Measurements from ENCODE around the gene IPPK.
"Not testable (repeated sequence)": the region's sequence is repeated elsewhere in the genome, so short reads cannot be mapped to it uniquely, and the experiment has no call there.

IPPK gene

GRCh38 chr9:92598382-92598781, 71.5 kb downstream of the IPPK start:
- TF ChIP-seq EZH2phosphoT487 (IDR thresholded peaks at IDR 0.05; ENCODE audit: borderline replicate concordance, low read length) (no peak), CTCF (IDR thresholded peaks at IDR 0.05; ENCODE audit: low read depth, low read length, poor library complexity, severe bottlenecking) (no peak)
- Histone ChIP-seq H3K36me3 (ENCODE audit: control insufficient read depth, low read length) (no peaks in the 10 kb centered on the region), H3K4me1 (ENCODE audit: control insufficient read depth, low read length) (no peaks in the 10 kb centered on the region), H4K20me1 (ENCODE audit: control insufficient read depth, insufficient read depth, low read depth, low read length) (no peaks in the 10 kb centered on the region), H3K9me2 (replicated peaks; ENCODE audit: control insufficient read depth, low read length) (no peaks in the 10 kb centered on the region), H3K4me3 (ENCODE audit: low read length) (no peak overlapping the region), H3K27me3 (ENCODE audit: control insufficient read depth, low read length) (no peaks in the 10 kb centered on the region), H3K27ac (ENCODE audit: low read depth, low read length) (no peak overlapping the region), H3K9me3 (ENCODE audit: control insufficient read depth, insufficient read depth, low read length) (no peaks in the 10 kb centered on the region), H3K4me2 (ENCODE audit: low read length) (no peak overlapping the region), H3F3A (ENCODE audit: control insufficient read depth, insufficient read depth) (no peaks in the 10 kb centered on the region), H3K79me2 (ENCODE audit: control insufficient read depth, low read length) (no peaks in the 10 kb centered on the region)

- no peaks in the 10 kb centered on the region for H3K9me2 ChIP-seq (replicated peaks; ENCODE audit: control insufficient read depth, low read length)
- TF ChIP-seq CTCF (IDR thresholded peaks at IDR 0.05; ENCODE audit: low read depth, low read length, poor library complexity, severe bottlenecking) (no peak), EZH2phosphoT487 (IDR thresholded peaks at IDR 0.05; ENCODE audit: borderline replicate concordance, low read length) (no peak)
- H3K27me3 ChIP-seq (ENCODE audit: control insufficient read depth, low read length) = no peaks in the 10 kb centered on the region
- no peak overlapping the region for H3K27ac ChIP-seq (ENCODE audit: low read depth, low read length)
- H3K79me2 ChIP-seq (ENCODE audit: control insufficient read depth, low read length) = no peaks in the 10 kb centered on the region
- H3K4me2 ChIP-seq (ENCODE audit: low read length) = no peak overlapping the region
- H3K9me3 ChIP-seq (ENCODE audit: control insufficient read depth, insufficient read depth, low read length) = no peaks in the 10 kb centered on the region
- no peaks in the 10 kb centered on the region for H3K4me1 ChIP-seq (ENCODE audit: control insufficient read depth, low read length)
- H4K20me1 ChIP-seq (ENCODE audit: control insufficient read depth, insufficient read depth, low read depth, low read length) = no peaks in the 10 kb centered on the region
- H3K36me3 ChIP-seq (ENCODE audit: control insufficient read depth, low read length) = no peaks in the 10 kb centered on the region
- no peaks in the 10 kb centered on the region for H3F3A ChIP-seq (ENCODE audit: control insufficient read depth, insufficient read depth)
- no peak overlapping the region for H3K4me3 ChIP-seq (ENCODE audit: low read length)
Observed at GRCh38 chr9:92595930-92596329, 74.0 kb downstream of the IPPK start.

- H3K4me1 ChIP-seq (ENCODE audit: control insufficient read depth, low read length); H3K36me3 ChIP-seq (ENCODE audit: control insufficient read depth, low read length): not testable (repeated sequence)
Observed at GRCh38 chr9:92595075-92595474, 74.9 kb downstream of the IPPK start.

GRCh38 chr9:92592946-92593861, 76.7 kb downstream of the IPPK start:
- Histone ChIP-seq H3K4me3 (ENCODE audit: low read length) (no peak overlapping the region), H4K20me1 (ENCODE audit: control insufficient read depth, insufficient read depth, low read depth, low read length) (no peaks in the 10 kb centered on the region), H3K27me3 (ENCODE audit: control insufficient read depth, low read length) (no peaks in the 10 kb centered on the region), H3K9me2 (replicated peaks; ENCODE audit: control insufficient read depth, low read length) (no peaks in the 10 kb centered on the region), H3K27ac (ENCODE audit: low read depth, low read length) (no peak overlapping the region), H3F3A (ENCODE audit: control insufficient read depth, insufficient read depth) (no peaks in the 10 kb centered on the region), H3K4me1 (ENCODE audit: control insufficient read depth, low read length) (no peaks in the 10 kb centered on the region), H3K36me3 (ENCODE audit: control insufficient read depth, low read length) (no peaks in the 10 kb centered on the region), H3K4me2 (ENCODE audit: low read length) (no peak overlapping the region), H3K79me2 (ENCODE audit: control insufficient read depth, low read length) (no peaks in the 10 kb centered on the region), H3K9me3 (ENCODE audit: control insufficient read depth, insufficient read depth, low read length) (no peaks in the 10 kb centered on the region)
- TF ChIP-seq EZH2phosphoT487 (IDR thresholded peaks at IDR 0.05; ENCODE audit: borderline replicate concordance, low read length) = no peak
- TF ChIP-seq CTCF (IDR thresholded peaks at IDR 0.05; ENCODE audit: low read depth, low read length, poor library complexity, severe bottlenecking) = no peak

More at GRCh38 chr9:92595075-92595474, 74.9 kb downstream of the IPPK start:
- not testable (repeated sequence) for H3K9me3 ChIP-seq (ENCODE audit: control insufficient read depth, insufficient read depth, low read length); H3K4me3 ChIP-seq (ENCODE audit: low read length); H3K27me3 ChIP-seq (ENCODE audit: control insufficient read depth, low read length); H3K79me2 ChIP-seq (ENCODE audit: control insufficient read depth, low read length); H4K20me1 ChIP-seq (ENCODE audit: control insufficient read depth, insufficient read depth, low read depth, low read length); H3F3A ChIP-seq (ENCODE audit: control insufficient read depth, insufficient read depth); H3K27ac ChIP-seq (ENCODE audit: low read depth, low read length); H3K4me2 ChIP-seq (ENCODE audit: low read length); H3K9me2 ChIP-seq (replicated peaks; ENCODE audit: control insufficient read depth, low read length)

Data from DOHH2 (cell line).